Measurements from ENCODE around the gene SUN1.

DNA sequence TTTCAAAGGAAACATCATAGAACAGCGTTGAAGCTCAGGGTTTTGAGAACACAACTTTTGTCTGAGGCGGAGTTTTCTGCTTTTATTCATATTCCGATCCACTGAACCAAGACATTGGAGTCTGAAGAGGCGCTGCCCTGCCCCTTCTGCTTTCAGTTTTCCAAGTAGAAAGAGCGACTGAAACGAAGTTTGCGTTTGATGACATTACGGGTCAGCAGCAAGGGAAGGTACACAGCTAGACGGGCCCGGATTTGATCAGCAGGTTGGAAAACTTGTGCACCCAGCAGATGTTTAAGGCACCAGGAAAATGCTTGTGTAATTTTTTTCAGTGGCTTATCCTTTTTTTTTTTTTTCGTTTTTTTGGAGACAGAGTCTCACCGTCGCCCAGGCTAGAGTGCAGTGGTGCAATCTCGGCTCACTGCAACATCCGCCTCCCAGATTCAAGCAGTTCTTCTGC, 720 bp downstream of the SUN1 start:
- no peak for TF ChIP-seq POLR2A (IDR thresholded peaks at IDR 0.05)
- TF ChIP-seq, protein P1, sequence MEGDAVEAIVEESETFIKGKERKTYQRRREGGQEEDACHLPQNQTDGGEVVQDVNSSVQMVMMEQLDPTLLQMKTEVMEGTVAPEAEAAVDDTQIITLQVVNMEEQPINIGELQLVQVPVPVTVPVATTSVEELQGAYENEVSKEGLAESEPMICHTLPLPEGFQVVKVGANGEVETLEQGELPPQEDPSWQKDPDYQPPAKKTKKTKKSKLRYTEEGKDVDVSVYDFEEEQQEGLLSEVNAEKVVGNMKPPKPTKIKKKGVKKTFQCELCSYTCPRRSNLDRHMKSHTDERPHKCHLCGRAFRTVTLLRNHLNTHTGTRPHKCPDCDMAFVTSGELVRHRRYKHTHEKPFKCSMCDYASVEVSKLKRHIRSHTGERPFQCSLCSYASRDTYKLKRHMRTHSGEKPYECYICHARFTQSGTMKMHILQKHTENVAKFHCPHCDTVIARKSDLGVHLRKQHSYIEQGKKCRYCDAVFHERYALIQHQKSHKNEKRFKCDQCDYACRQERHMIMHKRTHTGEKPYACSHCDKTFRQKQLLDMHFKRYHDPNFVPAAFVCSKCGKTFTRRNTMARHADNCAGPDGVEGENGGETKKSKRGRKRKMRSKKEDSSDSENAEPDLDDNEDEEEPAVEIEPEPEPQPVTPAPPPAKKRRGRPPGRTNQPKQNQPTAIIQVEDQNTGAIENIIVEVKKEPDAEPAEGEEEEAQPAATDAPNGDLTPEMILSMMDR (IDR thresholded peaks at IDR 0.05): no peak
